IMR-90 (cell line): Measurements from ENCODE around the gene PFAS. TPM values are rescaled to one million over a fixed set of nuclear protein-coding genes. Genes with fewer than 3 reads are reported as not detected.
A peak's percentile ranks its signal among the peaks of the same experiment; 100 is the strongest.

Source experiments
- ATAC-seq: fragments of 200-7000 bp; cut with Tn5 transposase; 2 replicates; pipeline ENCODE4 v1.9.1; 2020; ENCODE audit warnings: low read depth, mild to moderate bottlenecking, moderate library complexity
- BruUV-seq: library from RNA; stranded (reverse); fragments of 400-500 nt; replicated peaks from 2 replicates; lab custom pipeline; 2021; lab: Mats Ljungman, UMichigan
- CTCF ChIA-PET: fragments of 300-600 bp; formaldehyde crosslinking; extraction: SDS; loops from one replicate; lab custom pipeline; 2021; ENCODE audit warnings: antibody characterized with exemption; lab: Yijun Ruan, JAX
- POLR2A ChIA-PET: fragments of 300-600 bp; sonication (Branson Sonifier 250); formaldehyde crosslinking; loops from one replicate; lab custom pipeline; 2022; ENCODE audit warnings: antibody characterized with exemption; ENCODE audit not compliant: unreplicated experiment; lab: Charles Lee
- DNase-seq: peaks from one replicate; pipeline ENCODE4 v3.0.0; 2013
- H2AFZ ChIP-seq: replicated peaks from 2 replicates; pipeline ENCODE3; 2013; ENCODE audit warnings: low read length, mild to moderate bottlenecking; ENCODE audit not compliant: poor library complexity
- H2AK5ac ChIP-seq: 2 replicates; pipeline ENCODE4 v1.6.1; 2013; ENCODE audit warnings: low read depth, low read length, inconsistent platforms
- H2AK9ac ChIP-seq: replicated peaks from 2 replicates; pipeline ENCODE3; 2013; ENCODE audit warnings: mild to moderate bottlenecking, low read depth, low read length, moderate library complexity; ENCODE audit not compliant: poor library complexity
- H2BK120ac ChIP-seq: 2 replicates; pipeline ENCODE4 v1.6.1; 2013; ENCODE audit warnings: low read depth, low read length, inconsistent platforms
- H2BK15ac ChIP-seq: 3 replicates; pipeline ENCODE4 v1.6.1; 2013; ENCODE audit warnings: low read depth, low read length, inconsistent platforms
- H2BK20ac ChIP-seq: 2 replicates; pipeline ENCODE4 v1.6.1; 2013; ENCODE audit warnings: low read depth, mild to moderate bottlenecking, inconsistent platforms, low read length, moderate library complexity
- H2BK5ac ChIP-seq: 2 replicates; pipeline ENCODE4 v1.6.1; 2013; ENCODE audit warnings: mild to moderate bottlenecking, low read depth, low read length, inconsistent platforms; ENCODE audit not compliant: poor library complexity, severe bottlenecking
- H3K14ac ChIP-seq: replicated peaks from 2 replicates; pipeline ENCODE4 v1.6.1; 2013; ENCODE audit warnings: low read depth, low read length, inconsistent platforms
- H3K18ac ChIP-seq: 2 replicates; pipeline ENCODE4 v1.6.1; 2013; ENCODE audit warnings: low read depth, low read length, control low read depth
- H3K23ac ChIP-seq: 2 replicates; pipeline ENCODE4 v1.6.1; 2013; ENCODE audit warnings: low read depth, low read length, inconsistent platforms
- H3K27ac ChIP-seq: 2 replicates; pipeline ENCODE4 v1.5.1; 2013; ENCODE audit warnings: mild to moderate bottlenecking, control low read depth, low read length; ENCODE audit not compliant: insufficient read depth
- H3K27me3 ChIP-seq: 2 replicates; pipeline ENCODE4 v1.6.1; 2013; ENCODE audit warnings: low read length; ENCODE audit not compliant: control insufficient read depth, insufficient read depth
- H3K36me3 ChIP-seq: 2 replicates; pipeline ENCODE4 v1.6.1; 2013; ENCODE audit warnings: low read length, mixed read lengths; ENCODE audit not compliant: control insufficient read depth, insufficient read depth
- H3K4ac ChIP-seq: 2 replicates; pipeline ENCODE4 v1.6.1; 2013; ENCODE audit warnings: low read depth, low read length, inconsistent platforms
- H3K4me1 ChIP-seq: 2 replicates; pipeline ENCODE4 v1.6.1; 2013; ENCODE audit warnings: low read length, mixed read lengths; ENCODE audit not compliant: control insufficient read depth, insufficient read depth
- H3K4me2 ChIP-seq: 2 replicates; pipeline ENCODE4 v1.6.1; 2013; ENCODE audit warnings: low read depth, mild to moderate bottlenecking, control low read depth, low read length, moderate library complexity
- H3K4me3 ChIP-seq: 2 replicates; pipeline ENCODE4 v1.5.1; 2013; ENCODE audit warnings: low read depth, mild to moderate bottlenecking, control low read depth, low read length, moderate library complexity; ENCODE audit not compliant: insufficient read depth
- H3K56ac ChIP-seq: 2 replicates; pipeline ENCODE4 v1.6.1; 2013; ENCODE audit warnings: low read length, inconsistent platforms; ENCODE audit not compliant: insufficient read depth; ENCODE audit errors: extremely low read depth
- H3K79me1 ChIP-seq, 2 experiments: 2 replicates each; pipeline ENCODE4 v1.6.1; 2013; ENCODE audit warnings: low read length in 2 of 2, inconsistent platforms in 1 of 2, low read depth in 1 of 2
- H3K9ac ChIP-seq: 2 replicates; pipeline ENCODE4 v1.6.1; 2013; ENCODE audit warnings: low read depth, low read length, control low read depth
- H3K9me1 ChIP-seq: 2 replicates; pipeline ENCODE4 v1.6.1; 2013; ENCODE audit warnings: low read length, inconsistent platforms; ENCODE audit not compliant: insufficient read depth
- H3K9me3 ChIP-seq: 2 replicates; pipeline ENCODE4 v1.6.1; 2013; ENCODE audit warnings: low read length; ENCODE audit not compliant: control insufficient read depth, insufficient read depth
- H4K20me1 ChIP-seq: 2 replicates; pipeline ENCODE4 v1.6.1; 2013; ENCODE audit warnings: low read length, inconsistent platforms; ENCODE audit not compliant: insufficient read depth
- H4K5ac ChIP-seq: 2 replicates; pipeline ENCODE4 v1.6.1; 2013; ENCODE audit warnings: mild to moderate bottlenecking, low read depth, low read length, control low read depth
- H4K8ac ChIP-seq, 2 experiments: 2 replicates each; pipeline ENCODE4 v1.6.1; 2013; ENCODE audit warnings: low read depth in 2 of 2, low read length in 2 of 2, control low read depth in 1 of 2, inconsistent platforms in 1 of 2
- H4K91ac ChIP-seq: 2 replicates; pipeline ENCODE4 v1.6.1; 2013; ENCODE audit warnings: low read depth, low read length, inconsistent platforms; ENCODE audit not compliant: insufficient read depth
- BHLHE40 ChIP-seq: fragments of 150-350 bp; IDR thresholded peaks from 2 replicates; pipeline ENCODE4 v1.6.1; 2016; ENCODE audit warnings: mild to moderate bottlenecking, low read depth, low read length
- CHD1 ChIP-seq: IDR thresholded peaks from 2 replicates; pipeline ENCODE4 v1.6.1; 2012; ENCODE audit warnings: low read depth, low read length, improper control_type of control experiment
- CTCF ChIP-seq: conservative IDR thresholded peaks from 2 replicates; pipeline ENCODE4 v1.5.1; 2012; ENCODE audit warnings: mild to moderate bottlenecking, low read depth, low read length, improper control_type of control experiment
- ELK1 ChIP-seq: fragments of 150-350 bp; IDR thresholded peaks from 2 replicates; pipeline ENCODE4 v1.6.1; 2016; ENCODE audit warnings: low read depth, mild to moderate bottlenecking, low read length, moderate library complexity, borderline replicate concordance
- FOS ChIP-seq: fragments of 150-350 bp; IDR thresholded peaks from 2 replicates; pipeline ENCODE4 v1.6.1; 2016; ENCODE audit warnings: low read depth, low read length
- MAFK ChIP-seq: IDR thresholded peaks from 2 replicates; pipeline ENCODE4 v1.6.1; 2012; ENCODE audit warnings: low read depth, low read length, improper control_type of control experiment
- MAZ ChIP-seq: IDR thresholded peaks from 2 replicates; pipeline ENCODE4 v1.6.1; 2012; ENCODE audit warnings: low read depth, mild to moderate bottlenecking, low read length, improper control_type of control experiment, moderate library complexity, borderline replicate concordance
- MXI1 ChIP-seq: IDR thresholded peaks from 2 replicates; pipeline ENCODE4 v1.6.1; 2012; ENCODE audit warnings: low read depth, mild to moderate bottlenecking, low read length, moderate library complexity, borderline replicate concordance
- NFE2L2 ChIP-seq: fragments of 150-350 bp; IDR thresholded peaks from 2 replicates; pipeline ENCODE4 v1.6.1; 2016; ENCODE audit warnings: low read depth, mild to moderate bottlenecking, low read length
- POLR2A ChIP-seq: IDR thresholded peaks from 2 replicates; pipeline ENCODE4 v1.6.1; 2012; ENCODE audit warnings: mild to moderate bottlenecking, low read depth, low read length
- RFX5 ChIP-seq: IDR thresholded peaks from 2 replicates; pipeline ENCODE4 v1.8.0; 2012; ENCODE audit warnings: low read depth, mild to moderate bottlenecking, low read length, moderate library complexity
- SMC3 ChIP-seq: fragments of 150-350 bp; IDR thresholded peaks from 2 replicates; pipeline ENCODE4 v1.6.1; 2016; ENCODE audit warnings: low read depth, mild to moderate bottlenecking, antibody characterized with exemption, low read length, moderate library complexity
- WGBS, 2 experiments: methylation state at CpG; one replicate each; pipeline versions ENCODE4 v1.1.5 to v1.1.7; 2013; ENCODE audit warnings: missing lambda C conversion rate in 2 of 2; ENCODE audit not compliant: insufficient read length in 1 of 2; ENCODE audit errors: extremely low coverage in 2 of 2; 5-methylcytosine and 5-hydroxymethylcytosine counted together
- dilution Hi-C: fragments of 300-500 bp; cut with HindIII; formaldehyde crosslinking; loops from one replicate; pipeline ENCODE4 v1.14.3; 2018; ENCODE audit warnings: low sequenced_read_pairs; ENCODE audit not compliant: unreplicated experiment
- in situ Hi-C: fragments of 300-500 bp; cut with MboI; formaldehyde crosslinking; loops from 3 replicates; pipeline ENCODE4 v1.14.3; 2019; ENCODE audit warnings: low sequenced_read_pairs, inconsistent platforms, mixed read lengths
- intact Hi-C: fragments of 100-400 bp; cut with micrococcal nuclease; formaldehyde crosslinking; loops from 2 replicates; pipeline ENCODE4 v1.10.0; 2022
- polyA plus RNA-seq, 3 experiments: library from polyadenylated mRNA; depleted of rRNA; stranded (reverse); fragments of >200 nt; gene quantifications; 2 replicates each; pipeline ENCODE4 v1.2.3, GENCODE V29; 2012; ENCODE audit warnings: low replicate concordance in 1 of 3
- total RNA-seq: library from RNA; depleted of rRNA; stranded (reverse); fragments of >200 nt; gene quantifications from 2 replicates; pipeline ENCODE4 v1.2.3, GENCODE V29; 2012

Gene PFAS
- total and polyA plus RNA-seq, 2 of the 4 experiments (the other 2 are of a cell fraction) = 20.7 to 26.2 TPM

DNA sequence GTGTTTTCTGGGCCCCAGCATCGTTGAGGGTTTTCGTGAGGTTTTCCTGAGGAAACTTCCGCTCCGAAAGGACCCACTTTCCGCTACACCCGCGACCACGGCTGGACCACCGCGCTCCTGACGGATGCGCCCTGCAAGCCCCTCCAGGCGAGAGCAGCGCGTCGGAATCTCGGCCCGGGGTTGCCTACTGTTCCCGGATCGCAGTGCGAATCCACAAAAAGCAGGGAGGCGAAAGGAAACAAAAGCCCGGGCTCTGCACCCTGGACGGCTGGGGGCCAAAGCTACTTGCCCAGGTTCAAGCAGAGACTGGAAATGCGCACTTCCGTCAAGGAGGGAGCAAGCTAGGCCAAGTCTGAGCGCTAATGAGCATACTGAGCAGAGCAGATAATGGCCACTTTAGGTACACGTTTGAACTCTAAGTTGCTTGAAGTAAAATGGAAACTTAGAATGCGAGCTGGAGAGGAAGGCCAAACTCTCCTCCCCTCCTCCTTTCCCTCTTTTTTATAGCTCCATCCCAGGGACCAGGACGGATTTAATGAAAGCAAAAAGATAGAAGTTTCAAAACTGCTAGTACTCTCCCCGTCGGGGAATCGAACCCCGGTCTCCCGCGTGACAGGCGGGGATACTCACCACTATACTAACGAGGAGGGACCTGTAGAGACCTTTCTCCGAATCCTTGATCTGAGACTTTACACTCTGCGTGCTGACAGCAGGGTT is 27.3 kb upstream of the PFAS start (continued):
- TF ChIP-seq MAZ = peak; percentile 44; the same call in 1 of the 2 replicates
- no peak for TF ChIP-seq SMC3
- TF ChIP-seq MXI1 = no peak

DNA sequence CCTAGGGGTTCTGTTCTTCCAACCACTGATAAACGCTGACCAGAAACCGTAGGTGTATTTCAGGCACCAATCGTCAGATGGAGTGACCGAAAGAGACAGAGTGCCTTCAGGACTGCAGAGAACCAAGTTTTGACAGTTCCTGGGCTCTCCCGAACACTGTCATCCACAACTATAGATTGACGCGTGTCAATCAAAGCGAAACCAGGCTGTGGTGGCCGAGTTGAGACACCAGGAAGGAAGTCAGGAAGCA is 26.8 kb upstream of the PFAS start:
- H3K4ac ChIP-seq = peak overlapping the region; percentile 72
- peak overlapping the region in 1 of 2 experiments; percentile 57; a peak in 1 of 4 replicates for H4K8ac ChIP-seq
- dilution Hi-C loops (no loop called here), intact Hi-C loops (loop anchor here (1.0 to 5.0 kb wide), 6 partner anchors 26 to 160 kb away; partner anchors contain the start of gene CTC1), in situ Hi-C loops (loop anchor here (5.0 kb wide), 1 partner anchor 100 kb away; the partner anchor contains the start of gene HES7)
- H3K79me1 ChIP-seq = peaks cover 0 to 6% of the 10 kb centered on the region in 2 experiments; a peak in 1 of 4 replicates
- H3K18ac ChIP-seq = peak overlapping the region; percentile 18; the same call in 1 of the 2 replicates
- no TSS peak for BruUV-seq
- peak overlapping the region; percentile 87 for H3K4me2 ChIP-seq
- peaks cover 13% of the 10 kb centered on the region for H3K9me1 ChIP-seq
- no peak overlapping the region for H4K91ac ChIP-seq
- H2BK5ac ChIP-seq = peak overlapping the region; percentile 67
- DNase-seq = no peak
- H3K4me3 ChIP-seq = peak overlapping the region; percentile 62
- no peaks in the 10 kb centered on the region for H3K27me3 ChIP-seq
- no peaks in the 10 kb centered on the region for H3K9me3 ChIP-seq
- CTCF ChIA-PET = interaction anchor here (1.0 to 1.4 kb wide), 4 partner anchors 36 to 162 kb away, joined by 3 to 4 read pairs (median 4); no protein-coding TSS in a partner anchor
- WGBS, 2 experiments = 0% methylated on average over 4 of the region's 9 CpGs; no CpG with 5 or more reads in 1 of the 2 experiments
- H2AK5ac ChIP-seq = peak overlapping the region; percentile 64; the same call in 1 of the 2 replicates
- peak overlapping the region; percentile 56 for H3K56ac ChIP-seq
- ATAC-seq = no peak
- H3K4me1 ChIP-seq = peaks cover 9% of the 10 kb centered on the region
- H2BK20ac ChIP-seq = no peak overlapping the region
- H4K20me1 ChIP-seq = peaks cover 23% of the 10 kb centered on the region
- POLR2A ChIA-PET = interaction anchor here (0.7 to 1.2 kb wide), 3 partner anchors 12 to 49 kb away, joined by 3 read pairs; partner anchors contain the start of gene AURKB
- peak overlapping the region; percentile 85 for H3K27ac ChIP-seq
- no peaks in the 10 kb centered on the region for H3K36me3 ChIP-seq
- H2BK120ac ChIP-seq = no peak overlapping the region
- H2BK15ac ChIP-seq = no peak overlapping the region
- H3K9ac ChIP-seq = peak overlapping the region; percentile 53
- peak overlapping the region; percentile 6 for H4K5ac ChIP-seq
- H2AFZ ChIP-seq = peak overlapping the region; percentile 63
- peak overlapping the region; percentile 63 for H3K14ac ChIP-seq
- peak overlapping the region; percentile 83; the same call in 1 of the 2 replicates for H3K23ac ChIP-seq
- peak overlapping the region; percentile 86 for H2AK9ac ChIP-seq
- TF ChIP-seq RFX5 (no peak), FOS (no peak), MXI1 (no peak), POLR2A (no peak), MAFK (no peak), CHD1 (no peak), NFE2L2 (no peak), ELK1 (no peak), CTCF (no peak), SMC3 (no peak), BHLHE40 (no peak)
